ENCODE data around the gene PRELP. TPM values are rescaled to one million over a fixed set of nuclear protein-coding genes. Genes with fewer than 3 reads are reported as not detected.
A peak's percentile ranks its signal among the peaks of the same experiment; 100 is the strongest.

Gene PRELP
- total RNA-seq, 1 experiment from 2014 or later = 0.07 TPM

GRCh38 chr1:203521812-203522211, 46.2 kb downstream of the PRELP start:
- no peaks in the 10 kb centered on the region for H3K23me2 ChIP-seq (ENCODE audit: insufficient read length, low read depth, low read length, poor library complexity, severe bottlenecking)
- peak overlapping the region; percentile 41 for H3K18ac ChIP-seq (ENCODE audit: insufficient read length, low read depth, low read length)
- no peak overlapping the region for H2BK15ac ChIP-seq (ENCODE audit: low read depth, low read length)
- no peaks in the 10 kb centered on the region for H3K79me1 ChIP-seq (ENCODE audit: insufficient read depth, low read depth, low read length, poor library complexity, severe bottlenecking)
- H4K5ac ChIP-seq (ENCODE audit: insufficient read length, low read depth, low read length) = no peak overlapping the region
- DNase-seq = no peak
- no peak overlapping the region for H3K9ac ChIP-seq (ENCODE audit: extremely low read depth, insufficient read length, low read length)
- TF ChIP-seq, protein P1, sequence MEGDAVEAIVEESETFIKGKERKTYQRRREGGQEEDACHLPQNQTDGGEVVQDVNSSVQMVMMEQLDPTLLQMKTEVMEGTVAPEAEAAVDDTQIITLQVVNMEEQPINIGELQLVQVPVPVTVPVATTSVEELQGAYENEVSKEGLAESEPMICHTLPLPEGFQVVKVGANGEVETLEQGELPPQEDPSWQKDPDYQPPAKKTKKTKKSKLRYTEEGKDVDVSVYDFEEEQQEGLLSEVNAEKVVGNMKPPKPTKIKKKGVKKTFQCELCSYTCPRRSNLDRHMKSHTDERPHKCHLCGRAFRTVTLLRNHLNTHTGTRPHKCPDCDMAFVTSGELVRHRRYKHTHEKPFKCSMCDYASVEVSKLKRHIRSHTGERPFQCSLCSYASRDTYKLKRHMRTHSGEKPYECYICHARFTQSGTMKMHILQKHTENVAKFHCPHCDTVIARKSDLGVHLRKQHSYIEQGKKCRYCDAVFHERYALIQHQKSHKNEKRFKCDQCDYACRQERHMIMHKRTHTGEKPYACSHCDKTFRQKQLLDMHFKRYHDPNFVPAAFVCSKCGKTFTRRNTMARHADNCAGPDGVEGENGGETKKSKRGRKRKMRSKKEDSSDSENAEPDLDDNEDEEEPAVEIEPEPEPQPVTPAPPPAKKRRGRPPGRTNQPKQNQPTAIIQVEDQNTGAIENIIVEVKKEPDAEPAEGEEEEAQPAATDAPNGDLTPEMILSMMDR (conservative IDR thresholded peaks at IDR 0.05) = no peak
- no peak overlapping the region for H3T11ph ChIP-seq (ENCODE audit: low read length)
- H3K79me2 ChIP-seq (ENCODE audit: insufficient read depth, low read length) = no peaks in the 10 kb centered on the region
- no peak overlapping the region for H2AFZ ChIP-seq (ENCODE audit: low read length)
- H3K4me1 ChIP-seq (ENCODE audit: insufficient read depth, low read length) = peaks cover 26% of the 10 kb centered on the region; the same call in 1 of the 2 replicates
- no peaks in the 10 kb centered on the region for H3K36me3 Mint-ChIP-seq (ENCODE audit: insufficient read depth in 1 of 3, low read depth in 3 of 3)
- H2BK20ac ChIP-seq (ENCODE audit: low read depth, low read length, poor library complexity, severe bottlenecking) = no peak overlapping the region
- no peak overlapping the region for H2BK120ac ChIP-seq (ENCODE audit: low read depth, low read length, poor library complexity, severe bottlenecking)
- H2AK5ac ChIP-seq (ENCODE audit: insufficient read length, low read length) = no peak overlapping the region
- peaks cover 76 to 77% of the 10 kb centered on the region in 2 experiments for H3K4me1 Mint-ChIP-seq
- WGBS (ENCODE audit: extremely low coverage, insufficient read length, low lambda C conversion rate) = no CpG with 5 or more reads among the region's 5 CpGs
- H3K27me3 ChIP-seq (ENCODE audit: insufficient read depth, low read length) = peaks cover 15% of the 10 kb centered on the region; the same call in 1 of the 2 replicates
- no peak overlapping the region for H3K23ac ChIP-seq (ENCODE audit: insufficient read length, low read depth, low read length)
- no peaks in the 10 kb centered on the region for H3K9me3 ChIP-seq (ENCODE audit: control insufficient read depth, low read depth, low read length)
- H3K4me3 Mint-ChIP-seq = peak overlapping the region in 1 of 2 experiments; percentile 17; a peak in 2 of 5 replicates
- no peak overlapping the region for H4K91ac ChIP-seq (ENCODE audit: insufficient read length, low read depth, low read length)
- H3K4ac ChIP-seq (ENCODE audit: low read depth, low read length) = no peak overlapping the region
- H3K27ac Mint-ChIP-seq = 0 out of 7 replicates have a peak overlapping the region, but pooled peaks of 1 of the 3 experiments have one; percentile 49
- H3K4me2 ChIP-seq (ENCODE audit: insufficient read depth, insufficient read length, low read length) = no peak overlapping the region
- no peaks in the 10 kb centered on the region for H4K20me1 ChIP-seq (ENCODE audit: control insufficient read depth, insufficient read depth, insufficient read length)
- no peak overlapping the region for H2BK12ac ChIP-seq (ENCODE audit: insufficient read length, low read depth, low read length)
- no peak overlapping the region for H4K8ac ChIP-seq (replicated peaks; ENCODE audit: insufficient read length, low read depth, low read length)
- H2BK5ac ChIP-seq (ENCODE audit: insufficient read length, low read length) = no peak overlapping the region
- peak overlapping the region; percentile 52 for H3K14ac ChIP-seq (ENCODE audit: insufficient read depth, low read length)
- H3K27ac ChIP-seq (ENCODE audit: insufficient read length, low read depth, low read length) = no peak overlapping the region
- H3K9me3 Mint-ChIP-seq = peaks cover 0 to 6% of the 10 kb centered on the region in 2 experiments; a peak in 1 of 5 replicates
- H3K27me3 Mint-ChIP-seq (ENCODE audit: low read depth) = peaks cover 61% of the 10 kb centered on the region
- no peak overlapping the region for H3K56ac ChIP-seq (ENCODE audit: insufficient read length, low read depth, low read length)

Measured in H9 (cell line).